ENCODE results near the gene NPB.

The NPB gene

GRCh38 chr17:81895400-81895799 is 6.6 kb upstream of the NPB start:
- DNase-seq (ENCODE audit: low spot score) = no peak
- no peak for TF ChIP-seq CTCF (IDR thresholded peaks at IDR 0.05; ENCODE audit: extremely low read depth, missing control alignments)

DNA sequence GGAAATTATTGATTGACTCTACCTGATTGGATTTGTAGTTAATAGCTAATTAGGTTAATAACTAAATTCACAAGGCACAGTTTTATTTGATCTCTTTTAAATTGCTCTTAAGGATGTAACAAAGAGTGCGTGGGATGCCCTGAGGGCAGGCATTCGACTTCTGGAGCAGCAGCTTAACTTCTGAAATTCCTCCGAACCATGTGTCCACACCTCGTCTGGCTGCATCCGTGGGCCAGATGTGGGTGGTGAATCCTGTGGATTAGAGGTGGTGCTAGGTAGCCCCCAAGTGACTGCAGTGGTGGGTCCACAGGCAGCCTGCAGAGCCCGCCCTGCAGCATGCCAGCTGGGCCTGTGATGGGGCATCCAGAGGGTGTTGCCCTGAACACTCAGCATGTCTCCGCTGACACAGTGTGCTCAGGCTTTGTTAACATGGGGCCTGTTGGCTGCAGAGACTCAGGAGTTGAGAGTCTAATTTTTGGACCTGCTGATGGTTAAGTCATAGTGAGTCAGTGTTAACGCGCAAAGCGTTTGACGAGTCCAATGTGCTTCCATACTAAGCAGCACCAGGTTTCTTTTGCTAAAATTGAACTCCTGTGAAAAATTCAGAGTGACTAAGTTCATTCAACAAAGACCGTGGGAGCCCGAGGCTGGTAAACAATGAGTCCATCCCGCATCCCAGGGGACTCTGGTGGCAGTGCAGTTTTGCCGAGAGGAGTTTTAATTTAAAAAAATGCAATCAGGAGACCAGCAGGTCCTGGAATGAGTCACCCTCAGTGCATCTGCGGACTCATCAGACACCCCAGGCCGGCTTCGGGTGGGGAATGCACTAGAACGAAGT is 3.8 kb upstream of the NPB start:
- DNase-seq (ENCODE audit: low spot score) = no peak
- TF ChIP-seq CTCF (IDR thresholded peaks at IDR 0.05; ENCODE audit: extremely low read depth, missing control alignments) = no peak

DNA sequence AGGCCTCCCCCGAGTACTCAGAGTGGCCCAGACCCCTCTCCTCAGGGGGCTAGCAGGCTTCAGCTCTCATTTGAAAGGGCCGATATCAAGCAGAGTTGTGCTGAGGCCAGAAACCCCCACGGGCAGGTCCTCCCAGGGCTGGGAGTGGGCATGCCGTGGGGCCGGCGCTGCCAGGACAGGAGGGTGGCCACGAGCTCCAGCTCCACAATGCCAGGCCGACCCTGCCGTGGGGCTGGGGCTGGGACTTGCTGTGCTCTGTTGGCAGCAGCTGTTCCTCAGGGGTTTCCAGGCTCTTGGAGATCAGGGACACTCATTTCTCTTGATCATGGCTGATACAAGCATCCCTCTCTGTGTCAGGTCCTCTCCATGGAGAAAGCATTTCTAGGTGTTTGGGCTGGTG is 3.2 kb upstream of the NPB start:
- DNase-seq (ENCODE audit: low spot score) = no peak
- no peak for TF ChIP-seq CTCF (IDR thresholded peaks at IDR 0.05; ENCODE audit: extremely low read depth, missing control alignments)

GRCh38 chr17:81899514-81900166 is 2.4 kb upstream of the NPB start:
- no peak for TF ChIP-seq CTCF (IDR thresholded peaks at IDR 0.05; ENCODE audit: extremely low read depth, missing control alignments)

DNA sequence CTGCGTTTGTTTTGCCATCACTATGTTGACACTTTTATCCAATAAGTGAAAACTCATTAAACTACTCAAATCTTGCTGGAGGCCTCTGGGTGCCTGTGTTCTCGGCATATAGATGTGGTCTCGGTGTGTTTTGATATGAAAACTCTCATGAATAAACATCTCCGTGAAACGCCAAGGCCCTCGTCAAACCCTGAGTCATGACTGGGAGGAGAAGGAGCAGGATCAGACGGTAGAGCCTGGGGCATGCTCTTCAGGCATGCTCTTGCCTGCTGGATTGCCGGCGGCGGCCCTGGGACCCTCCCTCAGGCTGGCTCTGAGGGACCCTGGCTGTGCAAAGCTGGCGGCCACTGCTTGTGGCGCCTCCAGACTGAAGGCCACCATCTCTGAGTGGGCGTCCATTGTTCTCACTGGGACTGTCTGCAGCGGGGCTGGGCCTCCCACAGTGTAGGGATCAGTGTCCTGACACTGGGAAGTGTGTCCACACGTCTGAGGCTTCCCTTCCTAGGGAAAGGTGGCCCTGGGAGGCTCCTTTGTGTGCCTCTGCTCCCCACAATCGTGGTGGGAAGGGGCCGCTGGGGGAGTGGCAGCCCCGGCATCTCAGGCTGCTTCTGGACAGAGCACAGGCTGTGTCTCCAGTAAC is 1.7 kb upstream of the NPB start:
- no peak for TF ChIP-seq CTCF (IDR thresholded peaks at IDR 0.05; ENCODE audit: extremely low read depth, missing control alignments)
- no peak for DNase-seq (ENCODE audit: low spot score)

More at GRCh38 chr17:81899514-81900166, 2.4 kb upstream of the NPB start:
- DNase-seq (ENCODE audit: low spot score) = no peak

GRCh38 chr17:81901167-81902022 is 643 bp upstream of the NPB start:
- no peak for DNase-seq (ENCODE audit: low spot score)
- no peak for TF ChIP-seq CTCF (IDR thresholded peaks at IDR 0.05; ENCODE audit: extremely low read depth, missing control alignments)
